ENCODE results near the gene HAPLN2. TPM values are rescaled to one million over a fixed set of nuclear protein-coding genes. Genes with fewer than 3 reads are reported as not detected.

Gene HAPLN2
- total RNA-seq, 4 donors from 2014 or later, result 0.55 to 1.9 TPM; not detected in 2

DNA sequence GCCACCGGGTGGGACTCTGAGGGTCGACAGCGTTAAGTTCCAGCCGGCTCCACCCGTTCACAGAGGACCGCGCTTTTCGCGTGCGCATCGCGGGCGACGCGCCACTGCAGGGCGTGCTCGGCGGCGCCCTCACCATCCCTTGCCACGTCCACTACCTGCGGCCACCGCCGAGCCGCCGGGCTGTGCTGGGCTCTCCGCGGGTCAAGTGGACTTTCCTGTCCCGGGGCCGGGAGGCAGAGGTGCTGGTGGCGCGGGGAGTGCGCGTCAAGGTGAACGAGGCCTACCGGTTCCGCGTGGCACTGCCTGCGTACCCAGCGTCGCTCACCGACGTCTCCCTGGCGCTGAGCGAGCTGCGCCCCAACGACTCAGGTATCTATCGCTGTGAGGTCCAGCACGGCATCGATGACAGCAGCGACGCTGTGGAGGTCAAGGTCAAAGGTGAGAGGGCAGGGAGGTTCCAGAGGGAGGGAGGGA lies 27.6 kb downstream of the HAPLN2 start:
- Histone ChIP-seq H3K4me3 (no peak overlapping the region), H3K27me3 (peaks cover 65% of the 10 kb centered on the region), H3K9me3 (no peaks in the 10 kb centered on the region), H3K36me3 (no peaks in the 10 kb centered on the region), H3K4me1 (peaks cover 0 to 8% (median 6%) of the 10 kb centered on the region in 4 donors), H3K27ac (no peak overlapping the region)
- TF ChIP-seq POLR2A (IDR thresholded peaks at IDR 0.05), result no peak
- TF ChIP-seq, protein P1, sequence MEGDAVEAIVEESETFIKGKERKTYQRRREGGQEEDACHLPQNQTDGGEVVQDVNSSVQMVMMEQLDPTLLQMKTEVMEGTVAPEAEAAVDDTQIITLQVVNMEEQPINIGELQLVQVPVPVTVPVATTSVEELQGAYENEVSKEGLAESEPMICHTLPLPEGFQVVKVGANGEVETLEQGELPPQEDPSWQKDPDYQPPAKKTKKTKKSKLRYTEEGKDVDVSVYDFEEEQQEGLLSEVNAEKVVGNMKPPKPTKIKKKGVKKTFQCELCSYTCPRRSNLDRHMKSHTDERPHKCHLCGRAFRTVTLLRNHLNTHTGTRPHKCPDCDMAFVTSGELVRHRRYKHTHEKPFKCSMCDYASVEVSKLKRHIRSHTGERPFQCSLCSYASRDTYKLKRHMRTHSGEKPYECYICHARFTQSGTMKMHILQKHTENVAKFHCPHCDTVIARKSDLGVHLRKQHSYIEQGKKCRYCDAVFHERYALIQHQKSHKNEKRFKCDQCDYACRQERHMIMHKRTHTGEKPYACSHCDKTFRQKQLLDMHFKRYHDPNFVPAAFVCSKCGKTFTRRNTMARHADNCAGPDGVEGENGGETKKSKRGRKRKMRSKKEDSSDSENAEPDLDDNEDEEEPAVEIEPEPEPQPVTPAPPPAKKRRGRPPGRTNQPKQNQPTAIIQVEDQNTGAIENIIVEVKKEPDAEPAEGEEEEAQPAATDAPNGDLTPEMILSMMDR (IDR thresholded peaks at IDR 0.05), result no peak
- no peak for DNase-seq
- in situ Hi-C loops (cut with MboI; ENCODE audit: low pct_ligation_motif_present in 1 of 4, low pct_unique_long_range_greater_than_20kb in 1 of 4, low sequenced_read_pairs in 3 of 4) (no loop called here), intact Hi-C loops (cut with DNase I; ENCODE audit: low total_unique reads) (no loop called here)
- 46% methylated on average over 37 of the region's 51 CpGs; no CpG with 5 or more reads in 1 of the 2 donors for WGBS, 2 donors (ENCODE audit: low coverage in 1 of 2)

DNA sequence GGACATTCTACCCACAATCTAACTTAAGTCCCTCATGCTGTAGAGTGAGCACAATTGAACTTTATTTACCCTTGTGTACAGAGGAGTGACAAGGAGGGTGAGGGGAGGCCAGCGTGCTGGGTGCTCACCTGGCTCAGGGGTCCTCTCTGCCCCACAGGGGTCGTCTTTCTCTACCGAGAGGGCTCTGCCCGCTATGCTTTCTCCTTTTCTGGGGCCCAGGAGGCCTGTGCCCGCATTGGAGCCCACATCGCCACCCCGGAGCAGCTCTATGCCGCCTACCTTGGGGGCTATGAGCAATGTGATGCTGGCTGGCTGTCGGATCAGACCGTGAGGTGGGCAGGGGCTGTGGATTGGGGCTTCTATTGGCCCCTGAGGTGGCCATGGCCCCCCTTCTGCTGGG lies 28.1 kb downstream of the HAPLN2 start:
- WGBS, 2 donors (ENCODE audit: low coverage in 1 of 2), result 81 to 93% methylated on average over 3 to 10 of the region's 10 CpGs
- no peak for DNase-seq
- in situ Hi-C loops (cut with MboI; ENCODE audit: low pct_ligation_motif_present in 1 of 4, low pct_unique_long_range_greater_than_20kb in 1 of 4, low sequenced_read_pairs in 3 of 4) (no loop called here), intact Hi-C loops (cut with DNase I; ENCODE audit: low total_unique reads) (no loop called here)
- no peaks in the 10 kb centered on the region for H3K36me3 ChIP-seq
- TF ChIP-seq EP300 (IDR thresholded peaks at IDR 0.05; ENCODE audit: low read depth), result no peak
- H3K4me3 ChIP-seq, result no peak overlapping the region
- no peaks in the 10 kb centered on the region for H3K9me3 ChIP-seq
- no peak overlapping the region for H3K27ac ChIP-seq
- H3K4me1 ChIP-seq, result peaks cover 0 to 2% (median under 1%) of the 10 kb centered on the region in 4 donors
- H3K27me3 ChIP-seq, result peaks cover 65% of the 10 kb centered on the region

DNA sequence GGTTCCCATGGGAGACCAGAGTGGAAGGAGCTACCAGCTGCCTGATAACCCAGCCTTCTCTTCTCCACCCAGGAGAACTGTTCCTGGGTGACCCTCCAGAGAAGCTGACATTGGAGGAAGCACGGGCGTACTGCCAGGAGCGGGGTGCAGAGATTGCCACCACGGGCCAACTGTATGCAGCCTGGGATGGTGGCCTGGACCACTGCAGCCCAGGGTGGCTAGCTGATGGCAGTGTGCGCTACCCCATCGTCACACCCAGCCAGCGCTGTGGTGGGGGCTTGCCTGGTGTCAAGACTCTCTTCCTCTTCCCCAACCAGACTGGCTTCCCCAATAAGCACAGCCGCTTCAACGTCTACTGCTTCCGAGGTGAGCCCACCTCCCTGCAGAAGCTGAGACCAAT lies 29.3 kb downstream of the HAPLN2 start:
- Histone ChIP-seq H3K4me3 (no peak overlapping the region), H3K27me3 (peaks cover 64% of the 10 kb centered on the region), H3K27ac (no peak overlapping the region), H3K36me3 (no peaks in the 10 kb centered on the region), H3K4me1 (no peaks in the 10 kb centered on the region), H3K9me3 (no peaks in the 10 kb centered on the region)
- 86% methylated on average over 8 of the region's 10 CpGs; no CpG with 5 or more reads in 1 of the 2 donors for WGBS, 2 donors (ENCODE audit: low coverage in 1 of 2)
- TF ChIP-seq, protein P1 (IDR thresholded peaks at IDR 0.05), result no peak
- no peak for TF ChIP-seq POLR2A (IDR thresholded peaks at IDR 0.05)
- TF ChIP-seq EP300 (IDR thresholded peaks at IDR 0.05; ENCODE audit: low read depth), result no peak
- TF ChIP-seq POLR2AphosphoS5 (IDR thresholded peaks at IDR 0.05), result no peak
- in situ Hi-C loops (cut with MboI; ENCODE audit: low pct_ligation_motif_present in 1 of 4, low pct_unique_long_range_greater_than_20kb in 1 of 4, low sequenced_read_pairs in 3 of 4), result no loop called here
- DNase-seq, result no peak
- intact Hi-C loops (cut with DNase I; ENCODE audit: low total_unique reads), result no loop called here

DNA sequence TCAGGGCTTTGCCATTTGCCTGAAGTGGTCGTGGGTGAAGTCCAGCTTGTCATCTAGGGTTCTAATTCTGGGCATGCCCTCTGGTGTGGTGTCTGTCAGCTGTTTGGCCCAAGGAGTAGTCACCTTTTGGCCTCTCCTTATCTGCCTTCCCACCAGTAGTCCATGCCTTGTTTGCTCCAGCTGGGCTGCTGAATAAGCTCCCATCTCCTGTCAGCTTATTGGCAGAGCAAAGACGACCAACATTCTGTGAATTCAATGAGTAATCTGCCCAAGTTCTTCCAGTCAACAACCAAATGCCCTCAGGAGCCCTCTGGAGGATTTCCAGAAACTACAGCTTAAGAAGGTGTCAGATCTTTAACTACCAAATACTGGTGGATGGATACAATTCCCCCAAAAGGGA lies 29.7 kb downstream of the HAPLN2 start:
- no peaks in the 10 kb centered on the region for H3K36me3 ChIP-seq
- peaks cover 64% of the 10 kb centered on the region for H3K27me3 ChIP-seq
- 34% methylated on average over 2 of the region's 2 CpGs; no CpG with 5 or more reads in 1 of the 2 donors for WGBS, 2 donors (ENCODE audit: low coverage in 1 of 2)
- intact Hi-C loops (cut with DNase I; ENCODE audit: low total_unique reads) (no loop called here), in situ Hi-C loops (cut with MboI; ENCODE audit: low pct_ligation_motif_present in 1 of 4, low pct_unique_long_range_greater_than_20kb in 1 of 4, low sequenced_read_pairs in 3 of 4) (no loop called here)
- TF ChIP-seq POLR2A (IDR thresholded peaks at IDR 0.05) (no peak), POLR2AphosphoS5 (IDR thresholded peaks at IDR 0.05) (no peak), EP300 (IDR thresholded peaks at IDR 0.05; ENCODE audit: low read depth) (no peak)
- TF ChIP-seq, protein P1 (IDR thresholded peaks at IDR 0.05), result no peak
- H3K27ac ChIP-seq, result no peak overlapping the region
- no peaks in the 10 kb centered on the region for H3K4me1 ChIP-seq
- H3K9me3 ChIP-seq, result no peaks in the 10 kb centered on the region
- no peak overlapping the region for H3K4me3 ChIP-seq
- no peak for DNase-seq

Measured in transverse colon (tissue), 4 donors.